ENCODE results near the gene PRDM16. TPM values are rescaled to one million over a fixed set of nuclear protein-coding genes. Genes with fewer than 3 reads are reported as not detected.

PRDM16 gene
- total RNA-seq, 1 donor from 2014 or later = 0.43 TPM

- H3K36me3 ChIP-seq (ENCODE audit: insufficient read depth, low read length) = no peaks in the 10 kb centered on the region
- peaks cover 19% of the 10 kb centered on the region for H3K4me1 ChIP-seq (ENCODE audit: insufficient read depth, low read length)
- no peak for FAIRE-seq
These were observed 13.8 kb downstream of the PRDM16 start for GRCh38 chr1:3082571-3083516.

GRCh38 chr1:3084154-3084553 lies 15.2 kb downstream of the PRDM16 start:
- Histone ChIP-seq H3K79me2 (ENCODE audit: insufficient read depth, low read length) (peaks cover 75% of the 10 kb centered on the region), H3K9ac (ENCODE audit: low read length) (no peak overlapping the region), H3K27me3 (ENCODE audit: insufficient read depth, low read length) (no peaks in the 10 kb centered on the region), H3K36me3 (ENCODE audit: insufficient read depth, low read length) (no peaks in the 10 kb centered on the region), H3K4me3 (ENCODE audit: insufficient read depth, low read depth, low read length) (no peak overlapping the region), H3K9me3 (ENCODE audit: insufficient read depth, low read depth, low read length) (no peaks in the 10 kb centered on the region), H3K4me2 (ENCODE audit: low read length) (no peak overlapping the region), H3K4me1 (ENCODE audit: insufficient read depth, low read length) (peaks cover 6% of the 10 kb centered on the region), H2AFZ (ENCODE audit: low read depth, low read length) (no peak overlapping the region), H4K20me1 (ENCODE audit: insufficient read depth, low read length) (peaks cover 50% of the 10 kb centered on the region), H3K27ac (ENCODE audit: low read depth, low read length) (no peak overlapping the region)
- Mint-ChIP-seq H3K27ac (ENCODE audit: unreplicated experiment) (no peak overlapping the region), H3K4me3 (ENCODE audit: unreplicated experiment) (no peak overlapping the region), H3K27me3 (ENCODE audit: low read depth, unreplicated experiment) (peaks cover 40% of the 10 kb centered on the region), H3K9me3 (ENCODE audit: unreplicated experiment) (peaks cover 2% of the 10 kb centered on the region), H3K4me1 (ENCODE audit: low read depth, unreplicated experiment) (no peaks in the 10 kb centered on the region), H3K36me3 (ENCODE audit: low read depth, unreplicated experiment) (no peaks in the 10 kb centered on the region)
- no peak for FAIRE-seq
- no peak for DNase-seq (ENCODE audit: low read depth)
- TF ChIP-seq EZH2 (IDR thresholded peaks at IDR 0.05; ENCODE audit: insufficient read depth, low read length) (no peak), CTCF (IDR thresholded peaks at IDR 0.05; ENCODE audit: insufficient read depth, low read depth, low read length) (no peak)

More at GRCh38 chr1:3082571-3083516, 13.8 kb downstream of the PRDM16 start:
- TF ChIP-seq CTCF (IDR thresholded peaks at IDR 0.05; ENCODE audit: insufficient read depth, low read depth, low read length) = no peak
- no peak for TF ChIP-seq EZH2 (IDR thresholded peaks at IDR 0.05; ENCODE audit: insufficient read depth, low read length)
- H3K9me3 ChIP-seq (ENCODE audit: insufficient read depth, low read depth, low read length) = no peaks in the 10 kb centered on the region
- H3K36me3 Mint-ChIP-seq (ENCODE audit: low read depth, unreplicated experiment) = no peaks in the 10 kb centered on the region
- H4K20me1 ChIP-seq (ENCODE audit: insufficient read depth, low read length) = peaks cover 48% of the 10 kb centered on the region
- H3K27ac ChIP-seq (ENCODE audit: low read depth, low read length) = no peak overlapping the region
- H3K4me3 ChIP-seq (ENCODE audit: insufficient read depth, low read depth, low read length) = no peak overlapping the region
- no peak overlapping the region for H3K9ac ChIP-seq (ENCODE audit: low read length)
- H3K4me3 Mint-ChIP-seq (ENCODE audit: unreplicated experiment) = no peak overlapping the region
- no peak overlapping the region for H3K4me2 ChIP-seq (ENCODE audit: low read length)
- DNase-seq (ENCODE audit: low read depth) = no peak
- H3K4me1 Mint-ChIP-seq (ENCODE audit: low read depth, unreplicated experiment) = no peaks in the 10 kb centered on the region
- no peaks in the 10 kb centered on the region for H3K27me3 ChIP-seq (ENCODE audit: insufficient read depth, low read length)
- no peak overlapping the region for H2AFZ ChIP-seq (ENCODE audit: low read depth, low read length)
- peaks cover 2% of the 10 kb centered on the region for H3K9me3 Mint-ChIP-seq (ENCODE audit: unreplicated experiment)
- peaks cover 51% of the 10 kb centered on the region for H3K27me3 Mint-ChIP-seq (ENCODE audit: low read depth, unreplicated experiment)
- H3K79me2 ChIP-seq (ENCODE audit: insufficient read depth, low read length) = peaks cover 88% of the 10 kb centered on the region
- no peak overlapping the region for H3K27ac Mint-ChIP-seq (ENCODE audit: unreplicated experiment)

GRCh38 chr1:3084726-3085125 lies 15.7 kb downstream of the PRDM16 start:
- H3K36me3 Mint-ChIP-seq (ENCODE audit: low read depth, unreplicated experiment) = no peaks in the 10 kb centered on the region
- Histone ChIP-seq H4K20me1 (ENCODE audit: insufficient read depth, low read length) (peaks cover 45% of the 10 kb centered on the region), H3K4me1 (ENCODE audit: insufficient read depth, low read length) (peaks cover 1% of the 10 kb centered on the region), H3K27me3 (ENCODE audit: insufficient read depth, low read length) (no peaks in the 10 kb centered on the region), H3K79me2 (ENCODE audit: insufficient read depth, low read length) (peaks cover 75% of the 10 kb centered on the region), H3K4me3 (ENCODE audit: insufficient read depth, low read depth, low read length) (no peak overlapping the region), H2AFZ (ENCODE audit: low read depth, low read length) (no peak overlapping the region), H3K4me2 (ENCODE audit: low read length) (no peak overlapping the region), H3K36me3 (ENCODE audit: insufficient read depth, low read length) (no peaks in the 10 kb centered on the region), H3K9ac (ENCODE audit: low read length) (no peak overlapping the region), H3K27ac (ENCODE audit: low read depth, low read length) (no peak overlapping the region), H3K9me3 (ENCODE audit: insufficient read depth, low read depth, low read length) (no peaks in the 10 kb centered on the region)
- H3K27me3 Mint-ChIP-seq (ENCODE audit: low read depth, unreplicated experiment) = peaks cover 39% of the 10 kb centered on the region
- TF ChIP-seq EZH2 (IDR thresholded peaks at IDR 0.05; ENCODE audit: insufficient read depth, low read length) = no peak
- TF ChIP-seq CTCF (IDR thresholded peaks at IDR 0.05; ENCODE audit: insufficient read depth, low read depth, low read length) = no peak
- H3K27ac Mint-ChIP-seq (ENCODE audit: unreplicated experiment) = no peak overlapping the region
- no peaks in the 10 kb centered on the region for H3K4me1 Mint-ChIP-seq (ENCODE audit: low read depth, unreplicated experiment)
- FAIRE-seq = no peak
- H3K9me3 Mint-ChIP-seq (ENCODE audit: unreplicated experiment) = peaks cover 2% of the 10 kb centered on the region
- DNase-seq (ENCODE audit: low read depth) = no peak
- H3K4me3 Mint-ChIP-seq (ENCODE audit: unreplicated experiment) = no peak overlapping the region

Data from astrocyte (in vitro differentiated cells and primary cell).